Caco-2 (cell line): ENCODE measurements around the gene PIGS. TPM values are rescaled to one million over a fixed set of nuclear protein-coding genes. Genes with fewer than 3 reads are reported as not detected.

ENCODE experiments used
- BruUV-seq: library from RNA; stranded (reverse); fragments of 400-500 nt; replicated peaks from 2 replicates; lab custom pipeline; 2021; lab: Mats Ljungman, UMichigan
- CTCF ChIA-PET: fragments of 300-600 bp; sonication (Branson Sonifier 250); formaldehyde crosslinking; loops from one replicate; lab custom pipeline; 2022; ENCODE audit warnings: antibody characterized with exemption; lab: Charles Lee
- POLR2A ChIA-PET: fragments of 300-600 bp; sonication (Branson Sonifier 250); formaldehyde crosslinking; loops from one replicate; lab custom pipeline; 2022; ENCODE audit warnings: antibody characterized with exemption; lab: Charles Lee
- DNase-seq, 2 experiments: peaks; one replicate each; pipeline versions ENCODE4 v3.0.0 to v3.0.0-alpha.2; 2020 to 2022
- H3K27me3 ChIP-seq: replicated peaks from 2 replicates; pipeline ENCODE4 v1.6.0; 2011; ENCODE audit warnings: low read length; ENCODE audit not compliant: control insufficient read depth, insufficient read depth
- H3K36me3 ChIP-seq: 2 replicates; pipeline ENCODE4 v1.5.1; 2011; ENCODE audit warnings: low read length; ENCODE audit not compliant: control insufficient read depth, insufficient read depth
- H3K4me1 ChIP-seq: fragments of 250-450 bp; sonication (Bioruptor Pico); 2 replicates; pipeline ENCODE4 v1.5.1; 2020; ENCODE audit warnings: mild to moderate bottlenecking
- H3K4me3 ChIP-seq: 2 replicates; pipeline ENCODE4 v1.5.1; 2011; ENCODE audit warnings: low read depth, mild to moderate bottlenecking, control low read depth, low read length
- H3K9me3 ChIP-seq: fragments of 250-450 bp; sonication (Bioruptor Pico); 2 replicates; pipeline ENCODE4 v1.5.1; 2020; ENCODE audit warnings: mild to moderate bottlenecking, moderate library complexity
- H3K27ac Mint-ChIP-seq: one replicate; pipeline ENCODE4 v1.8.0; 2022; ENCODE audit warnings: mixed read lengths; ENCODE audit not compliant: unreplicated experiment
- H3K27me3 Mint-ChIP-seq: one replicate; pipeline ENCODE4 v1.8.0; 2022; ENCODE audit warnings: mixed read lengths; ENCODE audit not compliant: insufficient read depth, unreplicated experiment
- H3K36me3 Mint-ChIP-seq: one replicate; pipeline ENCODE4 v1.8.0; 2022; ENCODE audit warnings: mild to moderate bottlenecking, mixed read lengths; ENCODE audit not compliant: insufficient read depth, unreplicated experiment
- H3K4me1 Mint-ChIP-seq: one replicate; pipeline ENCODE4 v1.8.0; 2022; ENCODE audit warnings: low read depth, mixed read lengths; ENCODE audit not compliant: unreplicated experiment
- H3K4me3 Mint-ChIP-seq: one replicate; pipeline ENCODE4 v1.8.0; 2022; ENCODE audit warnings: mild to moderate bottlenecking, moderate library complexity, mixed read lengths; ENCODE audit not compliant: unreplicated experiment
- H3K9me3 Mint-ChIP-seq: one replicate; pipeline ENCODE4 v1.8.0; 2022; ENCODE audit warnings: mixed read lengths; ENCODE audit not compliant: unreplicated experiment
- intact Hi-C: fragments of 100-400 bp; cut with micrococcal nuclease; formaldehyde crosslinking; loops from one replicate; pipeline ENCODE4 v1.10.0; 2022; ENCODE audit not compliant: unreplicated experiment
- total RNA-seq: library from RNA; stranded (reverse); gene quantifications from 2 replicates; pipeline ENCODE4 v1.2.3, GENCODE V29; 2022
- TF ChIP-seq, protein P1 (sequence below), 2 experiments: fragments of 200-600 bp in 1 of 2; IDR thresholded peaks; 1 replicate in 1 of 2; 2 replicates in 1 of 2; pipeline versions ENCODE4 v1.5.1 to v1.8.0; 2011 to 2022; ENCODE audit warnings: antibody characterized with exemption in 1 of 2, control low read depth in 1 of 2, inconsistent platforms in 1 of 2, low read depth in 1 of 2, low read length in 1 of 2, mild to moderate bottlenecking in 1 of 2, moderate library complexity in 1 of 2; ENCODE audit not compliant: insufficient read depth in 1 of 2, severe bottlenecking in 1 of 2, unreplicated experiment in 1 of 2

PIGS gene
- total RNA-seq, 1 experiment from 2014 or later, result 99.6 TPM

DNA sequence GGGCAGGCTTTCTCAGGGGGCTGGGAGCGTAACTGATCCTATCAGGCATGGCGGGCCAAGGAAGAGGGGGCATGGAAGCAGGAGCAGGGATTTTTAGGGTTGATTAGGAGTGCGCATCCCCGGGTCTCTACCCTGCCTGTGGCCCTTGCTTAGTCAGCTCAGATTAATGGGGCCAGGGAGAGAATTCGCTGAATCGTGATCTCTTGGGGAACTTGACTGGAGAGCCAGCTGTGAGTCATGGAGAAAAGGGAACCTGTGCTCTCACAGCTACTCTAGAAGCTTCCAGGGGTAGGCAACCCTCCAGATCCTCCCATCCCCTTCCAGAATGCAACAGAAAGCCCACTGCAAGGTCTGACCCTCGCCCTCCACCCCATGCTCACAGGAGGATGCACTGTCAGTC, 61.5 kb downstream of the PIGS start:
- Mint-ChIP-seq H3K9me3 (no peaks in the 10 kb centered on the region), H3K27ac (no peak overlapping the region), H3K4me1 (no peaks in the 10 kb centered on the region), H3K4me3 (no peak overlapping the region), H3K27me3 (no peaks in the 10 kb centered on the region), H3K36me3 (no peaks in the 10 kb centered on the region)
- Histone ChIP-seq H3K9me3 (peaks cover under 1% of the 10 kb centered on the region; the same call in 1 of the 2 replicates), H3K4me3 (no peak overlapping the region), H3K27me3 (no peaks in the 10 kb centered on the region), H3K4me1 (no peaks in the 10 kb centered on the region), H3K36me3 (no peaks in the 10 kb centered on the region)
- POLR2A ChIA-PET, result no interaction called here
- TF ChIP-seq, protein P1, sequence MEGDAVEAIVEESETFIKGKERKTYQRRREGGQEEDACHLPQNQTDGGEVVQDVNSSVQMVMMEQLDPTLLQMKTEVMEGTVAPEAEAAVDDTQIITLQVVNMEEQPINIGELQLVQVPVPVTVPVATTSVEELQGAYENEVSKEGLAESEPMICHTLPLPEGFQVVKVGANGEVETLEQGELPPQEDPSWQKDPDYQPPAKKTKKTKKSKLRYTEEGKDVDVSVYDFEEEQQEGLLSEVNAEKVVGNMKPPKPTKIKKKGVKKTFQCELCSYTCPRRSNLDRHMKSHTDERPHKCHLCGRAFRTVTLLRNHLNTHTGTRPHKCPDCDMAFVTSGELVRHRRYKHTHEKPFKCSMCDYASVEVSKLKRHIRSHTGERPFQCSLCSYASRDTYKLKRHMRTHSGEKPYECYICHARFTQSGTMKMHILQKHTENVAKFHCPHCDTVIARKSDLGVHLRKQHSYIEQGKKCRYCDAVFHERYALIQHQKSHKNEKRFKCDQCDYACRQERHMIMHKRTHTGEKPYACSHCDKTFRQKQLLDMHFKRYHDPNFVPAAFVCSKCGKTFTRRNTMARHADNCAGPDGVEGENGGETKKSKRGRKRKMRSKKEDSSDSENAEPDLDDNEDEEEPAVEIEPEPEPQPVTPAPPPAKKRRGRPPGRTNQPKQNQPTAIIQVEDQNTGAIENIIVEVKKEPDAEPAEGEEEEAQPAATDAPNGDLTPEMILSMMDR (IDR thresholded peaks at IDR 0.05; ENCODE audit: insufficient read depth in 1 of 2, low read depth in 1 of 2, low read length in 1 of 2, severe bottlenecking in 1 of 2, unreplicated experiment in 1 of 2), result no peak
- intact Hi-C loops, result no loop called here
- CTCF ChIA-PET, result no interaction called here
- DNase-seq, result no peak
- BruUV-seq, result no TSS peak

DNA sequence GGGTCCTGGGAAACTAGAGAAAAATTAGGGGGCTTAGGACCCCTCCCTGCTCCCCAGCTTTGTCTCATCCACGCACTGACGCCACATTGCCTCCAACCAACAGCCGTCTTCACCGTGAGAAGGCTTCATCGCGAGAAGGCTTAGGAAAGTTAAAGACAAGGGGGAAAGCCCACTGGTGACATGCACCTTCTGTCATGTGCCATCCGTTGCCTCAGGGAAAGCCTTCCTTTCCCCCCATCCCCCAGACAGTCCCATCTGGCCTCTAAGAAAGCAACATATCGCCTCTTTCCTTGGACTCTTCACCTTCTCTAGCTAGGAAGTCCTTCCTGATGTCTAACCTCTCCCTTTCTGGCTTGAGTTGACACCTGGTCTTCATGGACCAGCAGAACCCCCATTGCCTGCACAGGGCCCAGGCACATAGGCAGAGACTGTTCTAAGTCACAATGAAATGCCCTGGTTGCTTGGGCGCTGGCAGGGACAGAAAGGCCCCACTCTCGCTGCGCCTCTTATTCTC, 63.1 kb downstream of the PIGS start:
- Histone ChIP-seq H3K36me3 (no peaks in the 10 kb centered on the region), H3K27me3 (no peaks in the 10 kb centered on the region), H3K4me1 (no peaks in the 10 kb centered on the region), H3K9me3 (no peaks in the 10 kb centered on the region), H3K4me3 (no peak overlapping the region)
- no peak for DNase-seq
- intact Hi-C loops, result no loop called here
- no peak overlapping the region for H3K4me3 Mint-ChIP-seq
- H3K27ac Mint-ChIP-seq, result peak overlapping the region; percentile 11
- CTCF ChIA-PET, result no interaction called here
- POLR2A ChIA-PET, result no interaction called here
- H3K36me3 Mint-ChIP-seq, result no peaks in the 10 kb centered on the region
- TF ChIP-seq, protein P1 (IDR thresholded peaks at IDR 0.05; ENCODE audit: insufficient read depth in 1 of 2, low read depth in 1 of 2, low read length in 1 of 2, severe bottlenecking in 1 of 2, unreplicated experiment in 1 of 2), result no peak
- no peaks in the 10 kb centered on the region for H3K9me3 Mint-ChIP-seq
- H3K27me3 Mint-ChIP-seq, result no peaks in the 10 kb centered on the region
- H3K4me1 Mint-ChIP-seq, result no peaks in the 10 kb centered on the region
- BruUV-seq, result no TSS peak

DNA sequence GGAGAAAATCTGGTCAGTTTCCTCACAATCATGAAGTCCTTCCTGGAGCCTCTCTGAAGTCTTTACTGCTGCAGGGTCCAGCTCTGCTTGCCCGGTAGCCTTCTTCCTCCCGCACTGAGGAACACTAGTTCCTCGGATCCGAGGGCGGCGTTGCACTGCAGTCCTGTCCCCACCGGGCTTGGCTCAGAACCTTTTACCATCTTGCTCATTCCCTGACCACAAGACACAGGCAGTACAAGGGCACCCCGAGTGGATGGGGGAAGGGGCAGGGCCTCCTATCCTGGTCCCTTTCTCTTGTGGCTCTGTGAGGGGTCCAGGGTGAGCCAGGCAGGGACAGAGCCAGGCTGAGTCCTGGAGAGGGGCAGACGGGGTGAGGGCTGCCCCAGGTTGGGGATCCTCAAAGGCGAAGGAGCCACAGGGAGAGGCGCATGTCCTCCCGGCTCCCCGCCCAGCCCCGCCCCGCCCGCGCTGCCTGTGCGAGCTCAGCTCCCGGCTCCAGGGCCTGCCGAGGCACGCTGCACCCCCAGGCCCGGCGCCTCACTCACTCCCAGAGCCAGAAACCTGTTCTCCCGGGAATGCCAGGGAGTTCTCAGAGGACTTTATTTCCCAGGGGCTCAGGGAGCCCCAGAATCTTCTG, 63.6 kb downstream of the PIGS start:
- intact Hi-C loops, result no loop called here
- no peak overlapping the region for H3K4me3 Mint-ChIP-seq
- no TSS peak for BruUV-seq
- ChIA-PET POLR2A (no interaction called here), CTCF (no interaction called here)
- H3K27ac Mint-ChIP-seq, result no peak overlapping the region
- H3K27me3 Mint-ChIP-seq, result no peaks in the 10 kb centered on the region
- no peaks in the 10 kb centered on the region for H3K9me3 ChIP-seq
- no peaks in the 10 kb centered on the region for H3K36me3 Mint-ChIP-seq
- H3K27me3 ChIP-seq, result no peaks in the 10 kb centered on the region
- no peaks in the 10 kb centered on the region for H3K4me1 ChIP-seq
- no peaks in the 10 kb centered on the region for H3K4me1 Mint-ChIP-seq
- no peaks in the 10 kb centered on the region for H3K36me3 ChIP-seq
- DNase-seq, result no peak
- no peaks in the 10 kb centered on the region for H3K9me3 Mint-ChIP-seq
- TF ChIP-seq, protein P1 (IDR thresholded peaks at IDR 0.05; ENCODE audit: insufficient read depth in 1 of 2, low read depth in 1 of 2, low read length in 1 of 2, severe bottlenecking in 1 of 2, unreplicated experiment in 1 of 2), result no peak
- no peak overlapping the region for H3K4me3 ChIP-seq
